ENCODE data around the gene CYTL1. TPM values are rescaled to one million over a fixed set of nuclear protein-coding genes. Genes with fewer than 3 reads are reported as not detected.

Gene CYTL1
- total and polyA plus RNA-seq, 9 of the 15 experiments (the other 6 are each of a cell fraction or from before 2014, with no cell fraction given): not detected

DNA sequence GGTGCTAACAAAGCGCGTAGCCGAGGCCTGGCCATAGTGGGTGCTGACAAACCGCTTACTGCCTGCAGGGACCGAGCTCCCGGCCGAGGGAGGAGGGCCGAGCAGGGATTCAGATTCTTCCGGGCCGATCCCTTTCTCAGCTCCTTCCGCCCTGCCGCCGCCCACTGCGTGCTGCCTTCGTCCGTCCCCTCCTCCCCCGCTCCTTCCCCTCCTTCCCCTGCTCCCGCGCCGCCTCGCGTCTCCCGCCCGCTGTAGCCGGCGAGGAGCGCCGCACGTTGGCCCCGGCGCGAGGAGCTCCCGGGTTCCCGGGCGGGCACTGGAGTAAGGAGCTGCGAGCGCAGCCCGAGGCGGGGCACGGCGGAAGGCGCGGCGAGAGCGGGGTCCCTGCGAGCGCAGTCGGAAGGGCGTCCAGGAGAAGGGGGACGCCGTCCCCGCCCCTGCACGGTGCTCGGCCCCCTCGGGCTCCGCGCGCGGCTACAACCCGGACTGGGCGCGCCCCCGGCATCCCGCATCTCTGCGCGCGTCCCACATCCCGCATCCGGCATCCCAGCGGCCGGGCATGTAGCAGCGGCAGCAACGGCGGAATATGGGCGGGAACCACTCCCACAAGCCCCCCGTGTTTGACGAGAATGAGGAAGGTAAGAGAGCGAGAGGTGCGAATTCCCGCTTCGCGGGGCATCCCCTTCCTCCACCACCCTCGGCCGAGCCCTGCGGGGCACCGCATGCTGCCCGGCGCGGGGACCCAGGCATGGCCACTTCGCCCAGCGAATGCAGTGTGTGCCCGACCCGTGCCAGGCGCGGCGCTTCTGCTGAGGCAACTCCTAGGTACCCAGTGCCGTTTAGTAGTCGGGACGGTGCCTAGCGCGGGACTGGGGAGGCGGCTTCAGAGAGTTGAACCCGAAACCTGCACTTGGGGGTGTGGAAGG is 32.3 kb upstream of the CYTL1 start, which contains the start of gene STK32B (continued):
- TF ChIP-seq, protein P1, sequence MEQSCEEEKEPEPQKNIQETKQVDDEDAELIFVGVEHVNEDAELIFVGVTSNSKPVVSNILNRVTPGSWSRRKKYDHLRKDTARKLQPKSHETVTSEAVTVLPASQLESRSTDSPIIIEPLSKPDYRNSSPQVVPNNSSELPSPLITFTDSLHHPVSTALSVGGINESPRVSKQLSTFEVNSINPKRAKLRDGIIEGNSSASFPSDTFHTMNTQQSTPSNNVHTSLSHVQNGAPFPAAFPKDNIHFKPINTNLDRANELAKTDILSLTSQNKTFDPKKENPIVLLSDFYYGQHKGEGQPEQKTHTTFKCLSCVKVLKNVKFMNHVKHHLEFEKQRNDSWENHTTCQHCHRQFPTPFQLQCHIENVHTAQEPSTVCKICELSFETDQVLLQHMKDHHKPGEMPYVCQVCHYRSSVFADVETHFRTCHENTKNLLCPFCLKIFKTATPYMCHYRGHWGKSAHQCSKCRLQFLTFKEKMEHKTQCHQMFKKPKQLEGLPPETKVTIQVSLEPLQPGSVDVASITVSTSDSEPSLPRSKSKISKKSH (CRISPR knock-in tag; IDR thresholded peaks at IDR 0.05): no peak
- TF ChIP-seq VEZF1 (CRISPR knock-in tag; IDR thresholded peaks at IDR 0.05) (peak; percentile 48; the same call in 1 of the 2 replicates), L3MBTL2 (IDR thresholded peaks at IDR 0.05) (peak; percentile 86), MGA (IDR thresholded peaks at IDR 0.05) (peak; percentile 76), NEUROD1 (IDR thresholded peaks at IDR 0.05; ENCODE audit: borderline replicate concordance, low read depth, low read length, partially characterized antibody) (no peak), EGR1 (conservative IDR thresholded peaks at IDR 0.05) (peak; percentile 67; the same call in 1 of the 2 replicates), MAZ (CRISPR knock-in tag; conservative IDR thresholded peaks at IDR 0.05 in 1 of 2, IDR thresholded peaks at IDR 0.05 in 1 of 2) (0 out of 4 replicates have a peak, but pooled peaks of 1 of the 2 experiments have one; percentile 13), POLR2G (IDR thresholded peaks at IDR 0.05; ENCODE audit: low read depth, low read length) (peak; percentile 43; the same call in 1 of the 2 replicates), CXXC5 (CRISPR knock-in tag; IDR thresholded peaks at IDR 0.05) (peak; percentile 59), MIER1 (IDR thresholded peaks at IDR 0.05; ENCODE audit: low read depth) (no peak), RCOR1 (IDR thresholded peaks at IDR 0.05; ENCODE audit: borderline replicate concordance in 1 of 2, low read depth in 2 of 2, low read length in 2 of 2) (peak in 1 of 2 experiments; percentile 47; a peak in 1 of 4 replicates)
